Trophoblast cell (in vitro differentiated cells and primary cell): Measurements from ENCODE around the gene SLC35F1.

Experiments
- DNase-seq, 2 donors: peaks; one replicate each; pipeline ENCODE4 v3.0.0-alpha.2; 2016
- H2AFZ ChIP-seq: 2 replicates; pipeline ENCODE4 v1.6.1; 2013; ENCODE audit warnings: low read length, moderate library complexity, mild to moderate bottlenecking; ENCODE audit not compliant: insufficient read depth, poor library complexity
- H2AK5ac ChIP-seq: 2 replicates; pipeline ENCODE4 v1.6.1; 2013; ENCODE audit warnings: mild to moderate bottlenecking, low read length
- H2BK120ac ChIP-seq: 2 replicates; pipeline ENCODE4 v1.6.1; 2013; ENCODE audit warnings: low read length, mild to moderate bottlenecking, moderate library complexity; ENCODE audit not compliant: insufficient read depth, poor library complexity
- H2BK12ac ChIP-seq: 2 replicates; pipeline ENCODE4 v1.6.1; 2013; ENCODE audit warnings: mild to moderate bottlenecking, low read length, moderate library complexity
- H2BK5ac ChIP-seq: 2 replicates; pipeline ENCODE4 v1.6.1; 2013; ENCODE audit warnings: low read length, low read depth, moderate library complexity, mild to moderate bottlenecking; ENCODE audit not compliant: poor library complexity
- H3K14ac ChIP-seq: 2 replicates; pipeline ENCODE4 v1.6.1; 2013; ENCODE audit warnings: mild to moderate bottlenecking, low read length
- H3K18ac ChIP-seq: 2 replicates; pipeline ENCODE4 v1.6.1; 2013; ENCODE audit warnings: mild to moderate bottlenecking, low read length
- H3K23ac ChIP-seq: 2 replicates; pipeline ENCODE4 v1.6.1; 2013; ENCODE audit warnings: low read length
- H3K27ac ChIP-seq: 2 replicates; pipeline ENCODE4 v1.5.1; 2013; ENCODE audit warnings: low read depth, mild to moderate bottlenecking, inconsistent platforms, low read length, moderate library complexity
- H3K27me3 ChIP-seq: 2 replicates; pipeline ENCODE4 v1.6.1; 2013; ENCODE audit warnings: inconsistent platforms, mild to moderate bottlenecking, low read length, moderate library complexity; ENCODE audit not compliant: insufficient read depth
- H3K36me3 ChIP-seq, 2 experiments: 1 replicate in 1 of 2; 2 replicates in 1 of 2; pipeline ENCODE4 v1.6.1; 2013; ENCODE audit warnings: low read length in 2 of 2, mild to moderate bottlenecking in 2 of 2, moderate library complexity in 1 of 2; ENCODE audit not compliant: insufficient read depth in 2 of 2, control insufficient read depth in 1 of 2
- H3K4ac ChIP-seq: 2 replicates; pipeline ENCODE4 v1.6.1; 2013; ENCODE audit warnings: low read depth, mild to moderate bottlenecking, low read length, moderate library complexity
- H3K4me1 ChIP-seq, 2 experiments: 1 replicate in 1 of 2; 2 replicates in 1 of 2; pipeline ENCODE4 v1.6.1; 2013; ENCODE audit warnings: low read length in 2 of 2, mild to moderate bottlenecking in 2 of 2, moderate library complexity in 1 of 2; ENCODE audit not compliant: insufficient read depth in 2 of 2, control insufficient read depth in 1 of 2
- H3K4me2 ChIP-seq: 2 replicates; pipeline ENCODE4 v1.6.1; 2013; ENCODE audit warnings: inconsistent platforms, mild to moderate bottlenecking, low read length, moderate library complexity
- H3K4me3 ChIP-seq: 2 replicates; pipeline ENCODE4 v1.5.1; 2013; ENCODE audit warnings: mild to moderate bottlenecking, low read depth, low read length, inconsistent platforms
- H3K79me1 ChIP-seq: one replicate; pipeline ENCODE4 v1.6.1; 2013; ENCODE audit warnings: low read length
- H3K79me2 ChIP-seq: 2 replicates; pipeline ENCODE4 v1.6.1; 2013; ENCODE audit warnings: low read length, mild to moderate bottlenecking; ENCODE audit not compliant: control insufficient read depth, insufficient read depth, poor library complexity
- H3K9ac ChIP-seq: 2 replicates; pipeline ENCODE4 v1.6.1; 2013; ENCODE audit warnings: mild to moderate bottlenecking, low read length
- H3K9me3 ChIP-seq: 2 replicates; pipeline ENCODE4 v1.6.1; 2013; ENCODE audit warnings: low read depth, mild to moderate bottlenecking, control low read depth, inconsistent platforms, low read length; ENCODE audit not compliant: insufficient read depth
- H4K12ac ChIP-seq: 2 replicates; pipeline ENCODE4 v1.6.1; 2013; ENCODE audit warnings: low read depth, mild to moderate bottlenecking, low read length, moderate library complexity
- H4K8ac ChIP-seq: 2 replicates; pipeline ENCODE4 v1.6.1; 2013; ENCODE audit warnings: low read depth, mild to moderate bottlenecking, low read length, moderate library complexity
- H4K91ac ChIP-seq: one replicate; pipeline ENCODE4 v1.6.1; 2013; ENCODE audit warnings: low read depth, mild to moderate bottlenecking, low read length, moderate library complexity
- WGBS: extraction: QIAGEN DNeasy Blood & Tissue Kit; methylation state at CpG from one replicate; pipeline ENCODE4 v1.1.7; 2013; ENCODE audit warnings: missing lambda C conversion rate; ENCODE audit not compliant: insufficient read length, insufficient coverage; ENCODE audit errors: extremely low coverage; 5-methylcytosine and 5-hydroxymethylcytosine counted together

SLC35F1 gene

GRCh38 chr6:118260833-118261232, 353.8 kb downstream of the SLC35F1 start:
- DNase-seq: no peak
- no peak overlapping the region for H3K4me2 ChIP-seq
- H3K9me3 ChIP-seq: no peaks in the 10 kb centered on the region
- no peak overlapping the region for H4K91ac ChIP-seq
- no peak overlapping the region for H2BK120ac ChIP-seq
- H3K36me3 ChIP-seq: no peaks in the 10 kb centered on the region
- H3K18ac ChIP-seq: no peak overlapping the region
- H3K79me2 ChIP-seq: no peaks in the 10 kb centered on the region
- H2AK5ac ChIP-seq: no peak overlapping the region
- H3K4ac ChIP-seq: no peak overlapping the region
- H2BK5ac ChIP-seq: no peak overlapping the region
- no peak overlapping the region for H3K9ac ChIP-seq
- no peak overlapping the region for H4K8ac ChIP-seq
- H3K14ac ChIP-seq: no peak overlapping the region
- no CpG with 5 or more reads among the region's 2 CpGs for WGBS
- H3K27ac ChIP-seq: no peak overlapping the region
- no peaks in the 10 kb centered on the region for H3K4me1 ChIP-seq
- H3K23ac ChIP-seq: no peak overlapping the region
- H3K79me1 ChIP-seq: no peaks in the 10 kb centered on the region
- H4K12ac ChIP-seq: no peak overlapping the region
- H2AFZ ChIP-seq: no peak overlapping the region
- no peak overlapping the region for H3K4me3 ChIP-seq
- no peak overlapping the region for H2BK12ac ChIP-seq
- H3K27me3 ChIP-seq: no peaks in the 10 kb centered on the region

- H3K9ac ChIP-seq: no peak overlapping the region
- H3K4me2 ChIP-seq: no peak overlapping the region
- no peak overlapping the region for H3K18ac ChIP-seq
- H3K23ac ChIP-seq: no peak overlapping the region
- H4K91ac ChIP-seq: no peak overlapping the region
- no peak overlapping the region for H2BK12ac ChIP-seq
- H3K79me1 ChIP-seq: no peaks in the 10 kb centered on the region
- no peak overlapping the region for H4K12ac ChIP-seq
- no peaks in the 10 kb centered on the region for H3K9me3 ChIP-seq
- no peak overlapping the region for H3K4me3 ChIP-seq
- no peak overlapping the region for H2BK120ac ChIP-seq
- H4K8ac ChIP-seq: no peak overlapping the region
- DNase-seq: peak; percentile 12 to 44
- H3K27me3 ChIP-seq: no peaks in the 10 kb centered on the region
- no peak overlapping the region for H2BK5ac ChIP-seq
- no peak overlapping the region for H2AK5ac ChIP-seq
- no peak overlapping the region for H3K14ac ChIP-seq
- no peaks in the 10 kb centered on the region for H3K4me1 ChIP-seq
- WGBS: no CpG with 5 or more reads among the region's 2 CpGs
- no peak overlapping the region for H3K27ac ChIP-seq
- H3K79me2 ChIP-seq: no peaks in the 10 kb centered on the region
- no peak overlapping the region for H3K4ac ChIP-seq
- no peaks in the 10 kb centered on the region for H3K36me3 ChIP-seq
- no peak overlapping the region for H2AFZ ChIP-seq
Measured at GRCh38 chr6:118263921-118264486, 356.9 kb downstream of the SLC35F1 start.

GRCh38 chr6:118269659-118270058, 362.6 kb downstream of the SLC35F1 start:
- no peak for DNase-seq
- no peak overlapping the region for H2BK120ac ChIP-seq
- H3K36me3 ChIP-seq: no peaks in the 10 kb centered on the region
- no peak overlapping the region for H4K12ac ChIP-seq
- no peak overlapping the region for H4K91ac ChIP-seq
- H3K27ac ChIP-seq: no peak overlapping the region
- H3K4me3 ChIP-seq: no peak overlapping the region
- H2AK5ac ChIP-seq: no peak overlapping the region
- H4K8ac ChIP-seq: no peak overlapping the region
- WGBS: no CpG with 5 or more reads among the region's 4 CpGs
- no peaks in the 10 kb centered on the region for H3K4me1 ChIP-seq
- H3K9me3 ChIP-seq: no peaks in the 10 kb centered on the region
- no peak overlapping the region for H2AFZ ChIP-seq
- H3K9ac ChIP-seq: no peak overlapping the region
- H3K4ac ChIP-seq: no peak overlapping the region
- H3K23ac ChIP-seq: no peak overlapping the region
- no peaks in the 10 kb centered on the region for H3K79me1 ChIP-seq
- no peak overlapping the region for H3K18ac ChIP-seq
- no peak overlapping the region for H2BK5ac ChIP-seq
- H3K14ac ChIP-seq: no peak overlapping the region
- no peaks in the 10 kb centered on the region for H3K79me2 ChIP-seq
- no peak overlapping the region for H3K4me2 ChIP-seq
- H3K27me3 ChIP-seq: no peaks in the 10 kb centered on the region
- no peak overlapping the region for H2BK12ac ChIP-seq

- WGBS: no CpG with 5 or more reads among the region's 1 CpG
- H3K23ac ChIP-seq: no peak overlapping the region
- H2AFZ ChIP-seq: no peak overlapping the region
- H4K12ac ChIP-seq: no peak overlapping the region
- DNase-seq: no peak
- H3K36me3 ChIP-seq: no peaks in the 10 kb centered on the region
- no peak overlapping the region for H3K18ac ChIP-seq
- H3K79me2 ChIP-seq: no peaks in the 10 kb centered on the region
- no peak overlapping the region for H2BK120ac ChIP-seq
- no peak overlapping the region for H4K8ac ChIP-seq
- H3K4me2 ChIP-seq: no peak overlapping the region
- no peak overlapping the region for H2BK5ac ChIP-seq
- no peaks in the 10 kb centered on the region for H3K79me1 ChIP-seq
- H3K14ac ChIP-seq: no peak overlapping the region
- H3K27ac ChIP-seq: no peak overlapping the region
- H3K9me3 ChIP-seq: no peaks in the 10 kb centered on the region
- H3K9ac ChIP-seq: no peak overlapping the region
- no peak overlapping the region for H3K4ac ChIP-seq
- H2AK5ac ChIP-seq: no peak overlapping the region
- H2BK12ac ChIP-seq: no peak overlapping the region
- no peaks in the 10 kb centered on the region for H3K27me3 ChIP-seq
- no peak overlapping the region for H4K91ac ChIP-seq
- no peaks in the 10 kb centered on the region for H3K4me1 ChIP-seq
- H3K4me3 ChIP-seq: no peak overlapping the region
Measured at GRCh38 chr6:118277631-118278030, 370.6 kb downstream of the SLC35F1 start.
